ENCODE measurements around the gene HORMAD1.

GRCh38 chr1:150650193-150650592 is 70.5 kb downstream of the HORMAD1 start:
- TF ChIP-seq CTCF (IDR thresholded peaks at IDR 0.05; ENCODE audit: borderline replicate concordance, extremely low read depth, low read length, poor library complexity, severe bottlenecking): no peak
- no peak for TF ChIP-seq EZH2 (IDR thresholded peaks at IDR 0.05; ENCODE audit: borderline replicate concordance, low read depth, low read length, severe bottlenecking)
